Muscle layer of duodenum (tissue), 2 donors: Measurements from ENCODE around the gene OR1J2.

Source experiments
- H3K27ac ChIP-seq: one replicate; pipeline ENCODE4 v1.7.0; 2013; ENCODE audit warnings: mild to moderate bottlenecking, low read length
- H3K27me3 ChIP-seq: one replicate; pipeline ENCODE4 v1.7.0; 2013; ENCODE audit warnings: low read depth, mild to moderate bottlenecking, control low read depth, low read length
- H3K36me3 ChIP-seq, 2 donors: one replicate each; pipeline ENCODE4 v1.7.0; 2013; ENCODE audit warnings: low read length in 2 of 2, control low read depth in 1 of 2, mild to moderate bottlenecking in 1 of 2; ENCODE audit not compliant: insufficient read depth in 2 of 2, control insufficient read depth in 1 of 2
- H3K4me1 ChIP-seq, 2 donors: one replicate each; pipeline ENCODE4 v1.7.0; 2013; ENCODE audit warnings: low read length in 2 of 2, mild to moderate bottlenecking in 2 of 2, control low read depth in 1 of 2, moderate library complexity in 1 of 2; ENCODE audit not compliant: insufficient read depth in 2 of 2, control insufficient read depth in 1 of 2
- H3K4me3 ChIP-seq, 2 donors: one replicate each; pipeline ENCODE4 v1.7.0; 2013; ENCODE audit warnings: low read length in 2 of 2, low read depth in 1 of 2, mild to moderate bottlenecking in 1 of 2
- H3K9me3 ChIP-seq, 2 donors: one replicate each; pipeline ENCODE4 v1.7.0; 2013; ENCODE audit warnings: low read length in 2 of 2, control low read depth in 1 of 2, mild to moderate bottlenecking in 1 of 2; ENCODE audit not compliant: control insufficient read depth in 1 of 2
- donor health status: healthy.

OR1J2 gene

DNA sequence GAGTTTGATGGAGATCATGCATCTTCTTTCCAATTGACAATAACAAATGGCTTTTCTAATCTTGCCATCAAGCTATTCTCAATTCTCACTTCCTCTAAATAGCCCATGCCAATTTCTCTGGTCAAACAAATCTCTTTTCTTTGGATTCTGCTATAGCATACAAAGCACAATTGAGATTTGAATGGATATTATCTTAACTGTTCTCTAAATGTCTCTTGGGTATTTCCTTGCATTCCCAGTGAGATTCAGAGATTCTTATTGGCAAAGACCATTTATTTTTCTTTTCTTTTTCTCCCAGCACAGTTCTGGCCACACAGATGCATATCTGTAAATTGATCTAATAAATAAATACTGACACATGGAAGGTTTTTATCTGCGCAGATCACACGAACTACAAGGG lies 42.2 kb downstream of the OR1J2 start, which contains the start of gene OR1N2:
OR1N2 (plus strand) TSS at position 301 of the 400 bp plus-strand sequence. CDS start 100 bp downstream, outside the sequence.
- H3K4me3 ChIP-seq: no peak within 1 kb of the TSS

More for the DNA sequence above, 42.2 kb downstream of the OR1J2 start, which contains the start of gene OR1N2:
- H3K27me3 ChIP-seq: no peaks in the 10 kb centered on the region
- H3K36me3 ChIP-seq: no peaks in the 10 kb centered on the region
- no peak within 1 kb of the TSS for H3K27ac ChIP-seq
- no peaks in the 10 kb centered on the region for H3K4me1 ChIP-seq
- no peaks in the 10 kb centered on the region for H3K9me3 ChIP-seq
